Body of pancreas (tissue), 4 donors: ENCODE measurements around the gene MTMR12.

Experiments
- CTCF ChIP-seq, 7 experiments: fragments of 450-650 bp in 4 of 7; fragments of 200-600 bp in 3 of 7; sonication (generic) in 3 of 7; IDR thresholded peaks; one replicate each; pipeline ENCODE4 v1.5.1; 2016 to 2019; ENCODE audit warnings: antibody characterized with exemption in 7 of 7
- POLR2A ChIP-seq, 3 donors: fragments of 450-650 bp; IDR thresholded peaks; one replicate each; pipeline ENCODE4 v1.6.1; 2016; ENCODE audit warnings: antibody characterized with exemption in 3 of 3, mild to moderate bottlenecking in 2 of 3

GRCh38 chr5:32210151-32210550 is 102.6 kb downstream of the MTMR12 start:
- no peak for TF ChIP-seq CTCF (IDR thresholded peaks at IDR 0.05)
- no peak for TF ChIP-seq POLR2A (IDR thresholded peaks at IDR 0.05)
